DOHH2 (cell line): ENCODE results near the gene DNMT3A.

ENCODE experiments used
- H3F3A ChIP-seq: fragments of 200-600 bp; sonication (generic), shearing (Covaris generic); 2 replicates; pipeline ENCODE4 v1.6.0; 2016; ENCODE audit warnings: antibody characterized with exemption, mild to moderate bottlenecking; ENCODE audit not compliant: control insufficient read depth, insufficient read depth
- H3K27ac ChIP-seq: fragments of 200-600 bp; sonication (generic); 2 replicates; pipeline ENCODE4 v1.5.1; 2014; ENCODE audit warnings: low read depth, mild to moderate bottlenecking, low read length, moderate library complexity
- H3K27me3 ChIP-seq: fragments of 200-600 bp; sonication (generic); 2 replicates; pipeline ENCODE4 v1.6.1; 2014; ENCODE audit warnings: mild to moderate bottlenecking, low read length, mixed read lengths; ENCODE audit not compliant: control insufficient read depth
- H3K36me3 ChIP-seq: fragments of 200-600 bp; sonication (generic); 2 replicates; pipeline ENCODE4 v1.6.1; 2014; ENCODE audit warnings: mild to moderate bottlenecking, low read length, moderate library complexity, mixed read lengths; ENCODE audit not compliant: control insufficient read depth
- H3K4me1 ChIP-seq: fragments of 200-600 bp; sonication (generic); 2 replicates; pipeline ENCODE4 v1.6.1; 2014; ENCODE audit warnings: mild to moderate bottlenecking, low read length, mixed read lengths; ENCODE audit not compliant: control insufficient read depth
- H3K4me2 ChIP-seq: fragments of 200-600 bp; sonication (generic); 2 replicates; pipeline ENCODE4 v1.6.0; 2014; ENCODE audit warnings: mild to moderate bottlenecking, low read length, moderate library complexity
- H3K4me3 ChIP-seq: fragments of 200-600 bp; sonication (generic); 2 replicates; pipeline ENCODE4 v1.5.1; 2014; ENCODE audit warnings: mild to moderate bottlenecking, low read length, mixed read lengths
- H3K79me2 ChIP-seq: fragments of 200-600 bp; sonication (generic); 2 replicates; pipeline ENCODE4 v1.6.1; 2014; ENCODE audit warnings: mild to moderate bottlenecking, low read length, mixed read lengths; ENCODE audit not compliant: control insufficient read depth
- H3K9me2 ChIP-seq: fragments of 200-600 bp; sonication (generic); replicated peaks from 2 replicates; pipeline ENCODE4 v1.6.1; 2014; ENCODE audit warnings: mild to moderate bottlenecking, low read length, mixed read lengths; ENCODE audit not compliant: control insufficient read depth
- H3K9me3 ChIP-seq: fragments of 200-600 bp; sonication (generic); 2 replicates; pipeline ENCODE4 v1.6.1; 2014; ENCODE audit warnings: antibody characterized with exemption, low read length, mixed read lengths; ENCODE audit not compliant: control insufficient read depth, insufficient read depth
- H4K20me1 ChIP-seq: fragments of 200-600 bp; sonication (generic); 2 replicates; pipeline ENCODE4 v1.6.0; 2014; ENCODE audit warnings: low read depth, mild to moderate bottlenecking, antibody characterized with exemption, low read length, moderate library complexity; ENCODE audit not compliant: control insufficient read depth, insufficient read depth
- EZH2phosphoT487 ChIP-seq: fragments of 200-600 bp; sonication (generic); IDR thresholded peaks from 2 replicates; pipeline ENCODE4 v1.6.1; 2017; ENCODE audit warnings: borderline replicate concordance, mild to moderate bottlenecking, antibody characterized with exemption, low read length, moderate library complexity, mixed read lengths
- TF ChIP-seq, protein P1 (sequence below): fragments of 200-600 bp; sonication (generic); IDR thresholded peaks from one replicate; pipeline ENCODE4 v1.5.1; 2014; ENCODE audit warnings: antibody characterized with exemption, mild to moderate bottlenecking, low read depth, low read length; ENCODE audit not compliant: poor library complexity, severe bottlenecking

Gene DNMT3A

DNA sequence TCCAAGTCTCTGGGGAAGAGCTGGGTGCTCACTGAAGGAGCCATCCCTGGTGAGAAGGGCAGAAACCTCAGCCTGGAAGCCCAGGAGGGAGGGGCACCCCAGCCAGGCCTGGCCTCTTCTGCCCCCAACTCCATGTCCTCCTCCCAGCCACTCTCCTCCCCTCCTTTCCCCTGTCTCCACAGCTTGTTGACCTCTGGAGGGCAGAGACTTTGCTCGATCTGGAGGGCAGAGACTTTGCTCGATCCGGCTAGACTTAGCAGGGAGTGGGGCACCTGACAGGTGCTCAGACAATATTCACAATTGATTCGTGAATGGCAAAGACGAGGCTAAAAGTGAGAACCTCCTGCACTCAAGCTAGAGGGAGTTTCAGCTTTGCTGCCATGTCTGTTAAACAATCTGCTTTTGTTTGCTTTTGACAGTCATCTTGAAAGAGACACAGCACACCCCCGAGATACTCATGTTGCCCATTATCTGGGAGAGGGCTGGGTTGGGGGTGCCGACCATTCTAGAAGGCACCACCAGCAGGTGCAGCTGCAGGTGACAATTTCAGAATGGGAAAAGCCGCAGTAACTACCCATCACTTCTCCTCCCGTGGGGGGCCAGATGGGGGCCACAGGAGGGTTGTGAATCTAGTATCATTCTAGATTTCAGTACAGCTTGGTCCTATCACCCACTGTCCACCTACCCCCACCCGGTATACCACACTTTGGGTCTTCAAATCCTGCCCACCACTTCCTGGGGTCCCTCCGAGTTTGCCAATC, 54.8 kb downstream of the DNMT3A start:
- H3K9me2 ChIP-seq: no peaks in the 10 kb centered on the region
- TF ChIP-seq EZH2phosphoT487: no peak
- TF ChIP-seq, protein P1, sequence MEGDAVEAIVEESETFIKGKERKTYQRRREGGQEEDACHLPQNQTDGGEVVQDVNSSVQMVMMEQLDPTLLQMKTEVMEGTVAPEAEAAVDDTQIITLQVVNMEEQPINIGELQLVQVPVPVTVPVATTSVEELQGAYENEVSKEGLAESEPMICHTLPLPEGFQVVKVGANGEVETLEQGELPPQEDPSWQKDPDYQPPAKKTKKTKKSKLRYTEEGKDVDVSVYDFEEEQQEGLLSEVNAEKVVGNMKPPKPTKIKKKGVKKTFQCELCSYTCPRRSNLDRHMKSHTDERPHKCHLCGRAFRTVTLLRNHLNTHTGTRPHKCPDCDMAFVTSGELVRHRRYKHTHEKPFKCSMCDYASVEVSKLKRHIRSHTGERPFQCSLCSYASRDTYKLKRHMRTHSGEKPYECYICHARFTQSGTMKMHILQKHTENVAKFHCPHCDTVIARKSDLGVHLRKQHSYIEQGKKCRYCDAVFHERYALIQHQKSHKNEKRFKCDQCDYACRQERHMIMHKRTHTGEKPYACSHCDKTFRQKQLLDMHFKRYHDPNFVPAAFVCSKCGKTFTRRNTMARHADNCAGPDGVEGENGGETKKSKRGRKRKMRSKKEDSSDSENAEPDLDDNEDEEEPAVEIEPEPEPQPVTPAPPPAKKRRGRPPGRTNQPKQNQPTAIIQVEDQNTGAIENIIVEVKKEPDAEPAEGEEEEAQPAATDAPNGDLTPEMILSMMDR: no peak
- H3K4me3 ChIP-seq: no peak overlapping the region
- H3K4me1 ChIP-seq: peaks cover 22% of the 10 kb centered on the region
- H3K27ac ChIP-seq: no peak overlapping the region
- no peaks in the 10 kb centered on the region for H3K9me3 ChIP-seq
- peak overlapping the region; percentile 56; the same call in 1 of the 2 replicates for H3K4me2 ChIP-seq
- no peaks in the 10 kb centered on the region for H3F3A ChIP-seq
- H3K36me3 ChIP-seq: no peaks in the 10 kb centered on the region
- no peaks in the 10 kb centered on the region for H3K79me2 ChIP-seq
- H4K20me1 ChIP-seq: no peaks in the 10 kb centered on the region
- no peaks in the 10 kb centered on the region for H3K27me3 ChIP-seq

DNA sequence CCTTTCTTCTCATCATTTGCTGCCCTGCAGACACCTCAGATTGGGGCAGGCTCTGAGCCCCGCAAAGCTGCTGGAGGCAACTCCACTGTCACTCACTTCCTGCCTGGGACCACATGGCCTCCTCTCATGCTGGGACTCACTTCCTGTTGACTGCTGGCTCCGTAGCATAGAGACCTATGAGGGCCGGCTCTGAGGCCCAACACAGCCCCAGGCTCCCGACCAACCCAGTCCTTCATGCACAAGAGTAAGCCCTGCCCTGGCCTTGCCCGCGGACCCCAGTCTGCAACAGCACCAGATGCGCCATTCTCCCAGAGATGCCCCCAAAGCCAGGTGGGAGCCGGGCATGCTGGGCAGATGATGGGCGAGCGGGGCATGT, 55.7 kb downstream of the DNMT3A start:
- H3K4me3 ChIP-seq: peak overlapping the region; percentile 36
- peaks cover 22% of the 10 kb centered on the region for H3K4me1 ChIP-seq

DNA sequence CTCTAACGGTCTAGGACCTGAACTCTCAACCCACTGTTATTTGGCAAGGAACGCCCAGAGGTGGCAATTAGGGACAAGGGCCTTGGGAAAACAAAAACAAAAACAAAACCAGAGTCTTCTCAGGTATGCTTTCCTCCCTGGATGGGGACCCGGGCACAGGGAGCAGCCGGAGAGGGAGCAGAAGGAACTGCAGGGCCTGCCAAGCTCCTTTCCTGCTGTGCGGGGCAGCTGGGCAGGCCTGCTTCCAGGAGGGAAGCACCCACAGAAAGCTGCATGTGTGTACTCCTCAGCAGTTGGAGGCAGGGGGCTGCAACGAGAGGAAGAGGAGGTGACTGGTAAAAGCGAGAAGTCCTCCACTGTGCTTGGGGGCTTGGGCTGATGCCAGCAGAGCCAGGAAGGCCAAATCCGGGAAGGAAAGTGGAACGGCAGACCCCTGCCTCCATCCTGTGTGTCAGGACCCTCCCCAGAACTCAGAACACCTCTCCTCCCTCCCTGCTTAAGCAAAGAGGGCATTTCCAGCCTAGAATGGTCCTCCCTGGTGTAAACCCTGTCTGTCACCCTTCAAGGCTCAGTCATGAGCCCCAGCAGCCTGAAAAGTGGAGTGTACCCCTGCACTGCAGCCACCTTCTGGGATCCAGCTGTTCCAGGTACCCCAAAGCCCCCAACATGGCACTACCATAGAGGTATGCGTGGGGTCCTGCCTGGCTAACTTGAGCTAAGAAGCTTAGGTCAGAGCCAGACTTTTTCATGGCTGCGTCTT, 56.3 kb downstream of the DNMT3A start:
- Histone ChIP-seq H3K27ac (no peak overlapping the region), H3K27me3 (no peaks in the 10 kb centered on the region), H3K9me2 (no peaks in the 10 kb centered on the region), H3K4me1 (peaks cover 28% of the 10 kb centered on the region), H3K79me2 (no peaks in the 10 kb centered on the region), H3K4me3 (peak overlapping the region; percentile 36), H4K20me1 (no peaks in the 10 kb centered on the region), H3F3A (no peaks in the 10 kb centered on the region), H3K9me3 (no peaks in the 10 kb centered on the region), H3K4me2 (peak overlapping the region; percentile 56), H3K36me3 (no peaks in the 10 kb centered on the region)
- TF ChIP-seq, protein P1: no peak
- TF ChIP-seq EZH2phosphoT487: no peak

More for the DNA sequence above, 55.7 kb downstream of the DNMT3A start:
- TF ChIP-seq, protein P1: no peak
- no peak for TF ChIP-seq EZH2phosphoT487
- Histone ChIP-seq H3K4me2 (peak overlapping the region; percentile 56), H3K36me3 (no peaks in the 10 kb centered on the region), H3K27ac (no peak overlapping the region), H3K9me3 (no peaks in the 10 kb centered on the region), H3K27me3 (no peaks in the 10 kb centered on the region), H3F3A (no peaks in the 10 kb centered on the region), H3K79me2 (no peaks in the 10 kb centered on the region), H3K9me2 (no peaks in the 10 kb centered on the region), H4K20me1 (no peaks in the 10 kb centered on the region)
